HG02884 (cell line): ENCODE measurements around the gene C11orf91.
"Not testable (repeated sequence)": the region's sequence is repeated elsewhere in the genome, so short reads cannot be mapped to it uniquely, and the experiment has no call there.

ENCODE experiments used
- ATAC-seq: cut with Tn5 transposase; IDR thresholded peaks from one replicate; pipeline ENCODE4 v1.9.1; 2021; ENCODE audit warnings: mild to moderate bottlenecking, moderate library complexity; ENCODE audit not compliant: unreplicated experiment

Gene C11orf91

GRCh38 chr11:33722590-33723234, 22.1 kb upstream of the C11orf91 start:
- ATAC-seq: peak; percentile 82

DNA sequence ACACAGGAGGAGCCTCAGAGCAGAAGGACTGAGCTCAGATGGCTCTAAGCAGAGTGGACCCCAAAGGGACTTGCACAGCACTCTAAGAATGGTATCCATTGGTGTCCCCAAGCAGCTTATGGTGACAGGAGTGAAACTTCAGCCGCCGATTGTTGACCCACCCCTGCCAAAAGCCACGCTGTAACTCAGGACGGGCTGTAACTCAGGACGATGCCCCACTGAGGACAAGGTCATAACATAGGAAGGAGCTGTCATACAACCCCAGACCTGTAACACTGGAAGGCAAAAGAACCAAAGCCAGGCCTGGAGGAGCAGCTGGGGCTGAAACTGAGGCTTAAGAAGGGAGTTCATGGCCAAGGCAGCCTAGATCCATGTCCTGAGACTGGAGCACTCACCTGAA, 21.4 kb upstream of the C11orf91 start:
- ATAC-seq: no peak

DNA sequence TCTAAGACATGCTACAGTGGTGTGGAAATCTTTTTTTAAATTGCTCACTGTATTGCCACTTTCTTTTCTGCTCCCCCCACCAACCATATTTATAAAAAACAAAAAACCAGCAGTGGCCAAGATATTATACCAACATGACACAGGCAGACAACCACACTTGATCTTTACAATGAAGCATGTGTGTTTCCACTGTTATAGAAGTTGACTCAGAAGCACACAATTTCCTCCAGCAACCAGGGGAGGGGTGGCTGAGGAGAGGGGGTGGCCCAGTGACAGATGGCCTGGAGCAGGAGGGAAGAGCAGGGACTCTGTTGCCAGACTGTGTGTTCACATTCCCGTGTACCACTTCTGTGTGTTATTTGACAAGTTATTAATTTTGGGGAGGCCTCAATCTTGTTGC, 20.8 kb upstream of the C11orf91 start:
- ATAC-seq: no peak

DNA sequence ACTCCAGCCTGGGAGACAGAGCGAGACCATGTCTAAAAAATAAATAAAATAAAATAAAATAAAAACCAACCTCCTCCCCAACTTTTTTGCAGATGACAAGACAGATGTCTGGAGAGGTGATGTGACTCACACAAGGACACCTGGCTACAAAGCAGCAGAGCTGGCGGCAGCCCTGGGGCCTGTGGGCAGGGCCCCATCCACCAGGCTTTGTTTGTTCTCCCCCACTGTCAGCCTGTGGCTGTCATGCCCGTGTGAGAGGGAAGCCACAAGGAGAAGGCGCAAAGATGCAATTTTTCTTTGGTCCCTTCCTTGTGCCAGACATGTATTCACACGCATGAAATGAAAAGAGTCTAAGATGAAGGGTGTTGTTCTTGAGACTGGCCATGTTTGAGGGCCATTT, 19.0 kb upstream of the C11orf91 start:
- ATAC-seq: no peak

GRCh38 chr11:33718440-33718839, 17.8 kb upstream of the C11orf91 start:
- ATAC-seq: no peak

- no peak for ATAC-seq
Observed at GRCh38 chr11:33716243-33716642, 15.6 kb upstream of the C11orf91 start.

DNA sequence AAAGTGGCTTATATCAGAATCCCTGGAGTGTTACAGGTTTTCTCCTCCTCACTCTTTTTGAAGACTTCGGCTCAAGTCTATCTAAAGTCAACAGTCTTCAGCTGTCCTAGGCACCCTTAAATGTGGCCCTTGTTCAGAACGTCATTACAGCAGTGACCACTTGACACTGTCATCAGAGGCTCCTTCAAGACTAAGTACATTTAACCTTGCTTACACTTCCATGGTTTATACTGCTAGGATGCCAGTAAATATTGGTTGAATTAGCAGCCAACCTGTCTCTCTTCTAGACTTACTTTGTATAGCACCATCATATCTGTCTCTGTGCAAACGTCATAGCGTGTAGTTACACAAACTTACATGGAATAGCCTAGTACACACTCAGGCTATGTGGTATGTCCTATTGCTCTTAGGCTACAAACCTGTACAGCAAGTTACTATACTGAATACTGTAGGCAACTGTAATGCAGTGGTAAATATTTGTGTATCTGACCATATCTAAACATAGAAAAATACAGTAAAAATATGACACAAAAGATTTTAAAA, 13.3 kb upstream of the C11orf91 start:
- no peak for ATAC-seq

GRCh38 chr11:33713151-33713855, 12.7 kb upstream of the C11orf91 start:
- no peak for ATAC-seq

- no peak for ATAC-seq
Observed at GRCh38 chr11:33712436-33712835, 11.8 kb upstream of the C11orf91 start.

DNA sequence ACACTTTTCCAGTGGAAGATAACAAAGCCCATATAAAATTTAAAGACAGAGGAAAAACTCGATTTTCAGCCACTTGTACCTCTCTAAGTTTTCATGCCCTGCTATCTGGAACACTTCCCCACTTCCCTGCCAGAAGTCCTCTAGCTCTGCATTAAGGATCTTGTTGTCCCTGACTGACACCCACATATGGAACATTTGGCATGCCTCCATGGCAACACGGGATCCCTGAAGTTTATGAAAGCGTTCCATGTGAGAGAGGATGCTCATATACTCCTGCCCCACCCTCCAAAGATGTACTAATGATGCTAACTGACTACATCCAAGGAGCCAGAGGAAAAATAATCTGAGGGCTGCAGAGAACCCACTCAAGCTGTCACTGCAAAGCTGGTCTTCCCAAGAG, 8.8 kb upstream of the C11orf91 start:
- ATAC-seq: no peak

- no peak for ATAC-seq
Observed at GRCh38 chr11:33708985-33709384, 8.4 kb upstream of the C11orf91 start.

- not testable (repeated sequence) for ATAC-seq
Observed at GRCh38 chr11:33707831-33708230, 7.2 kb upstream of the C11orf91 start.

- ATAC-seq: no peak
Observed at GRCh38 chr11:33706966-33707365, 6.3 kb upstream of the C11orf91 start.

- ATAC-seq: no peak
Observed at GRCh38 chr11:33706546-33706945, 5.9 kb upstream of the C11orf91 start.

GRCh38 chr11:33704240-33705002, 3.8 kb upstream of the C11orf91 start:
- no peak for ATAC-seq

GRCh38 chr11:33703788-33704187, 3.2 kb upstream of the C11orf91 start:
- ATAC-seq: no peak

DNA sequence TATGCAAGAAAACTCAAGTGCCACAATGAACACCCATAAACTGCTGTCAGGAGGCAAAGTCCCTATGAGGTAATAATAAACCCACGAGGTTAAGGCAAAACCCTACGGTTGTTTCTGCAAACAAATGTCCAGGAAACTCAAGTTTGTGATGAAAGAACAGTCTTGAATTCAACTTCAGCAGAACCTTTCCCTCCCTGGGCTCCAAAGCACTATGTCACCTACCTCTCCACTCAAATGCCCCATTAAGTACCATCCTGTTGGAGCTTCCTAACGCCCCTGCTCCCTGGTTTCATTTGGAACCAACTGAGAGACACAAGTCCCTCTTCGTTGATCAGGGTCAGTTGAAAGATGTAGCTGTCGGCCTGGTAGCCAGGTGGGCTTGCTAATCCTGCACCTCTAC, 2.6 kb upstream of the C11orf91 start:
- no peak for ATAC-seq

DNA sequence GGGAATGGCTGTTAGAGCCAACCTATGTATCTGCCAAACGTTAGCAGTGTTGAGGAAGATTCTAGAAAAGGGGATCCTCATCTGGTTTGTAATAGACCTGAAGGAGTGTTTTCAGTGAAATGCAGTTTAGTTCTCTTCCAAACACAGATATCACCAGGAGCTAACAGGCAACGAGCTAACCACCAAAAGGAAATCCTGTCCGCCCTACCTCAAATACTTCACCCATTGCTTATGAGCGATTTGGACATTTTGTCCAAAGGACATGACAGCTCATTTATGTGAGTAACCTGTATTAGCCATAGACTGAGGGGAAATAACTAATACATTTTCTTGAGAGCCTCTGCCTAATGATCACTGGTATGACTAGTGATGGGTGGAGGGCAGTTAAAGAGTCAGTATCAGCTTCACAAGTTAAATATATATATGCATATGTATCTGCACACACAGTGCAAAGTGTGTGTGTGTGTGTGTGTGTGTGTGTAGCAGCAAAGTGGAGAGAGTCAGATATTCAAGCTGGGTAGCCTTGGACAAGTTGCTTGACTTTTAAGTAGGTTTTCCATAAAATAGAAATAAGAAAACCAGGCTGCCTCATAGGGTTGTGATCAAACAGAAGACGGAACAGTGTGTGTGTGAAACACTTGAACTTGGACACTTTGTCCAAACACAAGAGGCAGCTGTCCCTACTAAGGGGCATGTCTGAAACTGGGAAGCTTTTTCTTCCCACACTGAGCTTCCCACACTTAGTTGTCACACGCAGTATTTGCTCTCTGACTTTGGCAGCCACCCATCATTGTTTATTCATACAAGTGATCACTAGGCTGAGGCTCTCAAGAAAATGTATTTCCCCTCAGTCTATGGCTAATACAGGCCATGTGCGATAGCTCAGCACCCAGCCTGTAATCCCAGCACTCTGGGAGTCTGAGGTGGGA, 940 bp upstream of the C11orf91 start:
- no peak for ATAC-seq

DNA sequence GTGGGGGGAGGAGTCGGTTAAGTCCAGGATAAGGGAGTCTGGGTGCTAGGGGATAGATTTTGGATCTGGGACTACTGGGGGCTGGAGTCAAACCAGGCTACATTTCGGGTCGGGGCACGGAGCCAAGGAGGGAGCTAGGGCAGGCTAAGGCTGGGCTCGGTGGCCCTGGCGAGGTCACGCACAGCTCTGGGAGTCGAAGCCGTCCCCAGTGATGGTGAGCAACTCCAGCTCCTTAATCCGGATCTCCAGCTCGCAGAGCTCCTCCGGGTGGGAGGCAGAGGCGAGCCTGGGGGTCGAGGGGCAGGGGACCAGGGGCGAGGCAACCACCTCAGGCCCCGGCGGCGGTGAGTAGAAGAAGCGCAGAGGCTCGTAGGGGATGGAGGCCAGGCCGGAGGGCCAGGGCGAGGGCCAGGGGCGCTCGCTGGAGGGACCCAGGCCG, 544 bp downstream of the C11orf91 start:
- ATAC-seq: no peak

DNA sequence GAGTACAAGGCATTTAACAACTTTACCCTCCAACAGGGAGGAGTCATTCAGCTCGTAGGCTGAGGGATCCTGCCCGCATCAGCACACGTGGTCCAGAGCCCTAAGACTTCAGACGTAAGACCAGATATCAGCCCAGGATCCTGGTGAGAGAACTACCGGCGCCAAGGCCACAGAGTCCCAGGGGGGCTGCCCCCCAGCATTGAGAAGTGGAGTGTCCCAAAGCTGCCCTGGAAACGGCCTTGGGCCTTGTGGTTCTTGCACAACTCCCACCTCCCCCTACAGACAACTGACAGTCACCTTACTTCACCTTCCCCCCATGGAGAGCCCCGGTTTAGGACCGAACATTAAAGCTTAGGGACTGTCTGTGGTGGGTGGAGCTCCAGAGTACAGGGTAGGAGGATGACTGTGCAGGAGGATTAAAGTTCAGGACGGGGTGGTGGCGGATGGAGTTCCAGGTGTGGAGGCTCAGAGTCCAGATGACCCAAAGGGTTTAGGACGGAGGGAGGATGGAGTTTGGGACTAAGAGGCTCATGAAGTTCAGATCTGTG, 1.0 kb downstream of the C11orf91 start:
- ATAC-seq: no peak
